GM12865 (cell line): Measurements from ENCODE around the gene RSPO3.
A peak's percentile ranks its signal among the peaks of the same experiment; 100 is the strongest.

ENCODE experiments used
- DNase-seq: peaks from one replicate; pipeline ENCODE4 v3.0.0; 2010; ENCODE audit warnings: low read depth
- H3K4me3 ChIP-seq: 2 replicates; pipeline ENCODE4 v1.5.1; 2011; ENCODE audit warnings: mild to moderate bottlenecking, low read depth, low read length, control low read depth
- CTCF ChIP-seq: IDR thresholded peaks from 2 replicates; pipeline ENCODE4 v1.5.1; 2011; ENCODE audit warnings: low read length, control low read depth, low read depth, inconsistent platforms; ENCODE audit not compliant: insufficient read depth; ENCODE audit errors: missing control alignments

Gene RSPO3

DNA sequence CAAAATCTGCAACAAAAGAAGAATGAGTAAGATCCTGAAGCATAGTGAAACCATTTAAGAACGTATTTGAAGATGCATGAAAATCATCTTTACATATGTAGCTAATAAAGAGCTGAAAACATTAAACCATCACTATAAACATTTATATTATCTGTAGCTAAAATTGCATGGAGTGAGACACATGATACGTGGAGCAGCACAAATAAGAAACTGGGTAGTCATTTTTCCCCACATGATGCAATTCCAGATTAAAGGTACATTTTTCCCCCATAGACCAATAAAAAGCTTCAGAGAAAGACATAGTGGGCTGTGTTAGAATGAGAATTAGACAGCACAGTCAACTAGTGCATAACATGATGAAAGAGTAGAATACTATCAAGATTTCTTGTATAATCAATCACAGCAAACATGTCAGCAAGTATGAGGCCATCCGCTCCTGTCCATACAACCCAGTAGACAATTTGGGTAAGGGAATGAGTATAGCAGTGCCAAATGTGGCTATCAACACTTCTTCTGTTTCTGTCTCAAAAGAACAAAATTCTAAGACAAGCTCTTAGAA, 67.0 kb downstream of the RSPO3 start:
- H3K4me3 ChIP-seq = no peak overlapping the region
- no peak for DNase-seq
- no peak for TF ChIP-seq CTCF

DNA sequence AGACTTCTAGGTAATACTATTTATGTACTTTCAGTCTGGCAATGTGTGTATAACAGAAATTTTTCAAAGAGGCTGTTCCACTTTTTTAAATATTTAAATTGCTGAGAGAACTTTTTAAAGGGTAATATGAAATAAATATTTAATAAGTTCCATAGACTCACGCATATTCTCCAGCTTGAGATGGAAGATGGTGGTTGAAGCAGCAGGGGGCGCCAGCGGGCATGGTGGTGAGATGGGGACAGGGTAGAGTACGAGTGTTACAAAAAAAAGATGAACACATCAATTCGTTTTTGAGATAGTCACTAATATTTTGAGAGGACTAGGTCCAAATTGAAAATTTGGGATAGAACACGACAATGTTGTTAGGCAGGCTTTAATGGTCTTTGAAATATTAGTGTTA, 68.4 kb downstream of the RSPO3 start:
- peak; percentile 58 for DNase-seq
- TF ChIP-seq CTCF = peak; percentile 69
- H3K4me3 ChIP-seq = no peak overlapping the region

GRCh38 chr6:127188744-127189143, 70.3 kb downstream of the RSPO3 start:
- DNase-seq = no peak
- H3K4me3 ChIP-seq = no peak overlapping the region
- no peak for TF ChIP-seq CTCF

GRCh38 chr6:127190552-127190951, 72.1 kb downstream of the RSPO3 start:
- no peak overlapping the region for H3K4me3 ChIP-seq
- TF ChIP-seq CTCF = peak; percentile 16
- DNase-seq = peak; percentile 26

DNA sequence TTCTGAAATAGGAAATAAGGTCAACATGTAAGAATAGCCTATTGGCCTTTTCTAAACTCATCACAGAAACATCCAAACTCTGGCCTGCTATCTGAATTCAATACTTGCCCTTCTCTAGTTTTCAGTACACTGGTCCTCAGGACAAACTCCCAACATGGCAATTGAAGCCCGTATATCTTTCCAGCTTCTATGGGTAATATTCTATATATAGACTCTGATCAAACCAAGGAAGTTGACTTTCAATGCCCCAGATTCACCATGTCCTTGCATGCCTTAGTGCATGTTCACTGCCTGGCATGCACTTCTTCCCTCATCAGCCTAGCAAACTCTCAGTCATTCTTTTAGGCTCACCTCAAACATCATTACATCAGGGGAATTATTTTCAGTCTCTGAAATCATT, 73.2 kb downstream of the RSPO3 start:
- no peak overlapping the region for H3K4me3 ChIP-seq
- TF ChIP-seq CTCF = no peak
- no peak for DNase-seq

DNA sequence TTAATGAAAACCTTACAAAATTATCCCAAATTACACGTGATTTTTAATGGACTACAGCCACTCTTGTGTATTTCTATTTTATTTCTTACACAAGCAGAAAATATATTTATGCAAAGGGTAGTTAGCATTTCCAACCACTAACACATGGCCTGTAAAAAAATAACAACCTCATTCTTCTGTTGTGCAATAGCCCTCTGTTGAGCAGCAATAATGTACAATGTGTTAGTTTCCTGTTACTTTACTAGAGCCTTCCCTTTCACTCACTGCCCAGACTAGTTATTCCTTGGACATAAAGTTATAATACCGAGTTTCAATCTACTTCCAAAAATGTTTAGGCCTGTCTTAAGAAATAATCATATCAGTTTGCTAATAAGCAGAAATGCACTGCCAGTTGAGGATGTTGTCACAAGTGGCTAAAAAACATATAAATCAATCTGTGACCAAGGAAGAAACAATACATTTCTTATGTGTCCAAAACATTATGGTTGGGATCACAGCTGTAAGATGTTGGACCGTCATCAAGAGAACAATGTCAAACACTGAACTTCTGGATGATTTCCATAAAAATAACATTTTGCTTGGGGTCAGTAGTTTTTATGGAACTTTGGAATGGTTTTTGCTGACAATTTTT, 74.6 kb downstream of the RSPO3 start:
- no peak overlapping the region for H3K4me3 ChIP-seq
- TF ChIP-seq CTCF = no peak
- DNase-seq = no peak

- no peak for TF ChIP-seq CTCF
Measured at GRCh38 chr6:127195833-127196232, 77.4 kb downstream of the RSPO3 start.

More at GRCh38 chr6:127195833-127196232, 77.4 kb downstream of the RSPO3 start:
- no peak for DNase-seq
- H3K4me3 ChIP-seq = no peak overlapping the region
